K562 (cell line): ENCODE results near the gene FAM174C. TPM values are rescaled to one million over a fixed set of nuclear protein-coding genes. Genes with fewer than 3 reads are reported as not detected.

Experiments used
- BCOR ChIP-seq: fragments of 450-650 bp; IDR thresholded peaks from 2 replicates; pipeline ENCODE4 v1.6.1; 2016
- BRD9 ChIP-seq: fragments of 450-650 bp; IDR thresholded peaks from 2 replicates; pipeline ENCODE4 v1.6.1; 2018; ENCODE audit warnings: low read depth; ENCODE audit not compliant: partially characterized antibody
- CBX2 ChIP-seq: fragments of 200-600 bp; sonication (generic); IDR thresholded peaks from one replicate; pipeline ENCODE4 v1.6.1; 2012; ENCODE audit warnings: mild to moderate bottlenecking, low read length, inconsistent platforms; ENCODE audit not compliant: insufficient read depth, poor library complexity, severe bottlenecking
- DDX20 ChIP-seq: fragments of 450-650 bp; IDR thresholded peaks from 2 replicates; pipeline ENCODE4 v1.6.1; 2016; ENCODE audit warnings: missing genetic modification characterization, low read depth, mild to moderate bottlenecking, missing compliant biosample characterization, moderate library complexity
- DMBX1 ChIP-seq: fragments of 250-450 bp; sonication (Bioruptor Pico); IDR thresholded peaks from 2 replicates; pipeline ENCODE4 v1.8.0; 2022; ENCODE audit warnings: inconsistent platforms, mild to moderate bottlenecking, moderate library complexity, borderline replicate concordance
- FIP1L1 ChIP-seq: fragments of 200-400 bp; formaldehyde crosslinking; IDR thresholded peaks from 2 replicates; pipeline ENCODE4 v1.6.1; 2018; ENCODE audit warnings: mild to moderate bottlenecking, low read depth, low read length; ENCODE audit not compliant: poor library complexity, severe bottlenecking
- GATA2 ChIP-seq: sonication (generic); formaldehyde crosslinking; IDR thresholded peaks from 2 replicates; pipeline ENCODE4 v1.4.0; 2020; ENCODE audit warnings: mild to moderate bottlenecking, missing genetic modification reagents
- HDGF ChIP-seq: fragments of 450-650 bp; IDR thresholded peaks from 2 replicates; pipeline ENCODE4 v1.6.1; 2016
- HMGN3 ChIP-seq: IDR thresholded peaks from 2 replicates; pipeline ENCODE4 v1.6.1; 2011; ENCODE audit warnings: borderline replicate concordance, low read depth, mild to moderate bottlenecking, mixed read lengths, low read length; ENCODE audit not compliant: insufficient read length; ENCODE audit errors: extremely low read depth
- POLR2G ChIP-seq: fragments of 200-400 bp; formaldehyde crosslinking; IDR thresholded peaks from 2 replicates; pipeline ENCODE4 v1.6.1; 2017; ENCODE audit warnings: low read depth, mild to moderate bottlenecking, antibody characterized with exemption, low read length, moderate library complexity
- RAD21 ChIP-seq, 2 experiments: fragments of 250-450 bp in 1 of 2; fragments of 450-650 bp in 1 of 2; sonication (Bioruptor Pico) in 1 of 2; formaldehyde crosslinking in 1 of 2; IDR thresholded peaks in 1 of 2; conservative IDR thresholded peaks in 1 of 2; 2 replicates each; pipeline versions ENCODE4 v1.4.0 to v1.8.0; 2020 to 2022; ENCODE audit warnings: mild to moderate bottlenecking in 2 of 2, moderate library complexity in 1 of 2
- SIN3B ChIP-seq: fragments of 450-650 bp; IDR thresholded peaks from 2 replicates; pipeline ENCODE4 v1.6.1; 2017; ENCODE audit warnings: low read depth, mild to moderate bottlenecking, moderate library complexity
- TBL1XR1 ChIP-seq, 2 experiments: IDR thresholded peaks; 2 replicates each; pipeline ENCODE4 v1.6.1; 2012; ENCODE audit warnings: improper control_type of control experiment in 2 of 2, low read length in 2 of 2, mild to moderate bottlenecking in 1 of 2
- TFAM ChIP-seq: fragments of 250-450 bp; sonication (Bioruptor Pico); conservative IDR thresholded peaks from 2 replicates; pipeline ENCODE4 v1.5.0; 2021; ENCODE audit warnings: mild to moderate bottlenecking, moderate library complexity
- YY1 ChIP-seq, 3 experiments: IDR thresholded peaks; 2 replicates each; pipeline ENCODE4 v1.6.1; 2011; ENCODE audit warnings: low read length in 2 of 3, mild to moderate bottlenecking in 2 of 3, moderate library complexity in 2 of 3, borderline replicate concordance in 1 of 3, control low read depth in 1 of 3, low read depth in 1 of 3; ENCODE audit not compliant: insufficient read depth in 3 of 3, insufficient replicate concordance in 2 of 3, control insufficient read depth in 1 of 3, insufficient read length in 1 of 3; ENCODE audit errors: extremely low read depth in 1 of 3
- ZNF143 ChIP-seq: sonication (generic); formaldehyde crosslinking; IDR thresholded peaks from 2 replicates; pipeline ENCODE4 v1.9.0; 2022; ENCODE audit warnings: mild to moderate bottlenecking, missing genetic modification reagents
- ZNF175 ChIP-seq: fragments of 200-800 bp; sonication (Bioruptor generic); IDR thresholded peaks from 2 replicates; pipeline ENCODE4 v1.6.1; 2016; ENCODE audit warnings: low read depth, mild to moderate bottlenecking, missing genetic modification characterization, missing compliant biosample characterization
- ZSCAN29 ChIP-seq: fragments of 450-650 bp; IDR thresholded peaks from 2 replicates; pipeline ENCODE4 v1.6.1; 2017
- polyA plus RNA-seq, 8 experiments: library from polyadenylated mRNA; depleted of rRNA in 4 of 8; stranded (reverse) in 5 of 8; unstranded in 3 of 8; fragments of >200 nt; fragmentation: Nextera tagmentation in 2 of 8; fragmentation: Illumina TruSeq in 1 of 8; extraction: Ambion mirVana in 2 of 8; extraction: Trizol in 1 of 8; gene quantifications; 2 replicates each; pipeline versions ENCODE4 v1.2.1 to v1.2.3, GENCODE V29; 2011 to 2014; ENCODE audit warnings: inconsistent platforms in 1 of 8, missing spikeins in 1 of 8
- total RNA-seq, 7 experiments: library from RNA; depleted of rRNA in 6 of 7; stranded (reverse); fragments of >200 nt in 6 of 7; fragmentation: Illumina TruSeq in 2 of 7; extraction: Trizol in 2 of 7; gene quantifications; 2 replicates each; pipeline versions ENCODE4 v1.2.1 to v1.2.3, GENCODE V29; 2011 to 2021; ENCODE audit warnings: low replicate concordance in 1 of 7
- TF ChIP-seq, protein P1 (sequence below): fragments of 250-450 bp; sonication (Bioruptor Pico); IDR thresholded peaks from 2 replicates; pipeline ENCODE4 v1.8.0; 2021; ENCODE audit warnings: moderate library complexity, mild to moderate bottlenecking, inconsistent platforms
- TF ChIP-seq, protein P2 (sequence below): fragments of 450-650 bp; IDR thresholded peaks from one replicate; pipeline ENCODE4 v1.6.1; 2018; ENCODE audit warnings: mild to moderate bottlenecking, moderate library complexity; ENCODE audit not compliant: partially characterized antibody
- TF ChIP-seq, protein P3 (sequence below): sonication (generic); formaldehyde crosslinking; IDR thresholded peaks from 2 replicates; pipeline ENCODE4 v1.8.0; 2022; ENCODE audit warnings: missing genetic modification reagents, mild to moderate bottlenecking, borderline replicate concordance

The FAM174C gene
- total and polyA plus RNA-seq, 9 of the 15 experiments (the other 6 are each of a cell fraction or from before 2014, with no cell fraction given), result 0.66 to 89.6 (median 20.3) TPM

DNA sequence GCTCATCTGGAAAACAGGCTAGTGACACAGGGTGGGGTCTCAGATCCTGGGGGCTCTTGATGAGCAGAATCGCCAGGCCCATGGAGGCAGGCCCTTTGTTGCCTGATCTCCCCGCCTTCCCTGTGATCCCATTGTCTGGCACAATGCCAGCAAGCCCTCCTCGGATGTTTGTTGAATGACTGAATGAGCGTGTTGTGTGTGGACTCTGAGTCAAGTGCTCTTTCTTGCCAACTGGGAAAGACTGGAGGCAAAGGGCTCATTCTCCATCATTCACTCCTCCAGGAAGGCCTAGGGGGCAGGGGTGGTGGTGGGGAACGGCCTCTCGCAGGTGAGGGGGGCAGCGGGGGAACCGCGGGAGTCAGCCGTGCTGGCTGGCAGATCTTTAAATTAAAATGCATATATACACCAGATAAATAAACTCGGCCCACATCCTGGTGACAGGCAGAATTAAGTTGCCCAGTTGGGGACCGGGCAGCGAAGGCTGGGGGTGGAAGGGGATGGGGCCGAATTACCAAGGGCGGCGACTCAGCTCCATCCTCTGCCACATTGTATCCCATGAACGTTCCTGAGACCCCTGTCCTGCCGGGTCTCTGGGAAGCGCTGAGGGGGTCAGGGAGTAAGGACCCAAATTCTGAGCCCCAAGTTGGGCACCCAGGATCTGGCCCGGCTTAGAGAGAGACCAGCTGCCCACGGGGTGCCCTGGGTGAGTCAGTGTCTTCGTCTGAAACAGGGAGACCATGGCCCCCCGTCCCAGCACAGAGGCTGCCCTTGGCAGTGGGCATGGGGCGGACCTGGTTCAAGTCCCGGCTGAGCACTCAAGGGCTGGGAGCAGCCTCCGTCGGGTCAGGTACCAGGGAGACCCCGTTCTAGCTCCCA, 34.9 kb downstream of the FAM174C start (continued):
- TF ChIP-seq CBX2 (no peak), ZNF175 (CRISPR knock-in tag) (no peak), HDGF (0 out of 2 replicates have a peak, but pooled peaks have one; percentile 74), DDX20 (tag) (no peak), ZSCAN29 (no peak), GATA2 (CRISPR knock-in tag) (no peak), BRD9 (no peak), SIN3B (no peak), DMBX1 (CRISPR knock-in tag) (no peak), YY1 (IDR thresholded peaks at IDR 0.05; ENCODE audit: borderline replicate concordance in 1 of 3, control insufficient read depth in 1 of 3, extremely low read depth in 1 of 3, insufficient read depth in 3 of 3, insufficient read length in 1 of 3, insufficient replicate concordance in 2 of 3, low read depth in 1 of 3, low read length in 2 of 3) (no peak), BCOR (peak; percentile 100), POLR2G (0 out of 2 replicates have a peak, but pooled peaks have one; percentile 17), TFAM (CRISPR knock-in tag) (no peak), FIP1L1 (no peak), TBL1XR1 (IDR thresholded peaks at IDR 0.05; ENCODE audit: low read length in 2 of 2) (no peak), ZNF143 (CRISPR knock-in tag) (no peak), HMGN3 (no peak), RAD21 (CRISPR knock-in tag; conservative IDR thresholded peaks at IDR 0.05 in 1 of 2, IDR thresholded peaks at IDR 0.05 in 1 of 2) (no peak)
- TF ChIP-seq, protein P1, sequence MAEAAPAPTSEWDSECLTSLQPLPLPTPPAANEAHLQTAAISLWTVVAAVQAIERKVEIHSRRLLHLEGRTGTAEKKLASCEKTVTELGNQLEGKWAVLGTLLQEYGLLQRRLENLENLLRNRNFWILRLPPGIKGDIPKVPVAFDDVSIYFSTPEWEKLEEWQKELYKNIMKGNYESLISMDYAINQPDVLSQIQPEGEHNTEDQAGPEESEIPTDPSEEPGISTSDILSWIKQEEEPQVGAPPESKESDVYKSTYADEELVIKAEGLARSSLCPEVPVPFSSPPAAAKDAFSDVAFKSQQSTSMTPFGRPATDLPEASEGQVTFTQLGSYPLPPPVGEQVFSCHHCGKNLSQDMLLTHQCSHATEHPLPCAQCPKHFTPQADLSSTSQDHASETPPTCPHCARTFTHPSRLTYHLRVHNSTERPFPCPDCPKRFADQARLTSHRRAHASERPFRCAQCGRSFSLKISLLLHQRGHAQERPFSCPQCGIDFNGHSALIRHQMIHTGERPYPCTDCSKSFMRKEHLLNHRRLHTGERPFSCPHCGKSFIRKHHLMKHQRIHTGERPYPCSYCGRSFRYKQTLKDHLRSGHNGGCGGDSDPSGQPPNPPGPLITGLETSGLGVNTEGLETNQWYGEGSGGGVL, result no peak
- TF ChIP-seq, protein P2, sequence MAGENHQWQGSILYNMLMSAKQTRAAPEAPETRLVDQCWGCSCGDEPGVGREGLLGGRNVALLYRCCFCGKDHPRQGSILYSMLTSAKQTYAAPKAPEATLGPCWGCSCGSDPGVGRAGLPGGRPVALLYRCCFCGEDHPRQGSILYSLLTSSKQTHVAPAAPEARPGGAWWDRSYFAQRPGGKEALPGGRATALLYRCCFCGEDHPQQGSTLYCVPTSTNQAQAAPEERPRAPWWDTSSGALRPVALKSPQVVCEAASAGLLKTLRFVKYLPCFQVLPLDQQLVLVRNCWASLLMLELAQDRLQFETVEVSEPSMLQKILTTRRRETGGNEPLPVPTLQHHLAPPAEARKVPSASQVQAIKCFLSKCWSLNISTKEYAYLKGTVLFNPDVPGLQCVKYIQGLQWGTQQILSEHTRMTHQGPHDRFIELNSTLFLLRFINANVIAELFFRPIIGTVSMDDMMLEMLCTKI, result no peak
- TF ChIP-seq, protein P3, sequence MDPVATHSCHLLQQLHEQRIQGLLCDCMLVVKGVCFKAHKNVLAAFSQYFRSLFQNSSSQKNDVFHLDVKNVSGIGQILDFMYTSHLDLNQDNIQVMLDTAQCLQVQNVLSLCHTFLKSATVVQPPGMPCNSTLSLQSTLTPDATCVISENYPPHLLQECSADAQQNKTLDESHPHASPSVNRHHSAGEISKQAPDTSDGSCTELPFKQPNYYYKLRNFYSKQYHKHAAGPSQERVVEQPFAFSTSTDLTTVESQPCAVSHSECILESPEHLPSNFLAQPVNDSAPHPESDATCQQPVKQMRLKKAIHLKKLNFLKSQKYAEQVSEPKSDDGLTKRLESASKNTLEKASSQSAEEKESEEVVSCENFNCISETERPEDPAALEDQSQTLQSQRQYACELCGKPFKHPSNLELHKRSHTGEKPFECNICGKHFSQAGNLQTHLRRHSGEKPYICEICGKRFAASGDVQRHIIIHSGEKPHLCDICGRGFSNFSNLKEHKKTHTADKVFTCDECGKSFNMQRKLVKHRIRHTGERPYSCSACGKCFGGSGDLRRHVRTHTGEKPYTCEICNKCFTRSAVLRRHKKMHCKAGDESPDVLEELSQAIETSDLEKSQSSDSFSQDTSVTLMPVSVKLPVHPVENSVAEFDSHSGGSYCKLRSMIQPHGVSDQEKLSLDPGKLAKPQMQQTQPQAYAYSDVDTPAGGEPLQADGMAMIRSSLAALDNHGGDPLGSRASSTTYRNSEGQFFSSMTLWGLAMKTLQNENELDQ, result no peak
